ELF-1 (cell line): ENCODE results near the gene MRPL11.
"Not testable (repeated sequence)": the region's sequence is repeated elsewhere in the genome, so short reads cannot be mapped to it uniquely, and the experiment has no call there.

ENCODE experiments used
- DNase-seq: peaks from one replicate; pipeline ENCODE4 v3.0.0-alpha.2; 2016; ENCODE audit warnings: low read depth, low spot score

Gene MRPL11

GRCh38 chr11:66467034-66467659, 28.5 kb upstream of the MRPL11 start:
- peak; percentile 51 for DNase-seq

DNA sequence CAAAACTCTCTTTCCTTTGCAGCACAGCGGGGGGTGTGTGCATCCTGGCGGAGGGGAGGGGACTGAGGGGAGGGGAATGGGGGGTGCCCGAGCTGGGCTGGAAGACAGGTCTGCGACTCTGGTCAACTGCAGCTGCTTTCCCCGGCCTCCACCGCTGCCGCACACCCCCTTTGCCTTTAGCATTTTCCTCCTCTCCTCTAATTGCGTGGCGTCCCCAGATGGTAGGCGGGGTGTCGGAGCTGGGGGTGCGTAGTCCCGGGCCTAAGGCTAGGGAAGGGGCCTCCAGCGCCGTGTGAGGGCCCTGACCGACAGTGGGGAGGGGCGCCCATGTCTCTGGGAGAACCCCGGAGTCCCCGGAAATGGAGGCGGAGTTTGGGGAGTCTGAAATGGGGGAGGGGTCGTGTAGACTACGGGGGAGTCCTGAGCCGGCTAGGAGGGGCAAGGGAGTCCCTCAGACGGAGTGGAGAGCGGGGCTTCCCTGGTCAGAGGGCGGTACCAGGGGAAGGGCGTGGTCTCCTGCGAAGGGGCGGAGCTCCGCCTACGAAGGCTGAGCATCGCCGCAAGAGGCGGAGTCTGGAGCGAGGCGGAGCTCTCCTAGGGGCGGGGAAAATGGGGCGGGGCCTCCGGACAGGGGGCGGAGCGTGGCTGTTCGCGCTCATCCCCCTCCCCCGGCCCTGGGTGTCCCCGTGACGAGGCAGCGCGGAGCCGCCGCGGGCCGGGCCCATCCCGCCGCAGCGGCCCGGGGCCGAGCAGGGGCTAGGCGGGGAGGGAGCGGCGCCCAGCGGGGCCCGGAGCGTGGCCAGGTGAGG, 27.8 kb upstream of the MRPL11 start, which contains the start of gene PELI3:
TSS of gene PELI3 (plus strand) at position 681 of the 809 bp plus-strand sequence. CDS start 1,224 bp downstream, outside the sequence.
- DNase-seq: peak; percentile 91

DNA sequence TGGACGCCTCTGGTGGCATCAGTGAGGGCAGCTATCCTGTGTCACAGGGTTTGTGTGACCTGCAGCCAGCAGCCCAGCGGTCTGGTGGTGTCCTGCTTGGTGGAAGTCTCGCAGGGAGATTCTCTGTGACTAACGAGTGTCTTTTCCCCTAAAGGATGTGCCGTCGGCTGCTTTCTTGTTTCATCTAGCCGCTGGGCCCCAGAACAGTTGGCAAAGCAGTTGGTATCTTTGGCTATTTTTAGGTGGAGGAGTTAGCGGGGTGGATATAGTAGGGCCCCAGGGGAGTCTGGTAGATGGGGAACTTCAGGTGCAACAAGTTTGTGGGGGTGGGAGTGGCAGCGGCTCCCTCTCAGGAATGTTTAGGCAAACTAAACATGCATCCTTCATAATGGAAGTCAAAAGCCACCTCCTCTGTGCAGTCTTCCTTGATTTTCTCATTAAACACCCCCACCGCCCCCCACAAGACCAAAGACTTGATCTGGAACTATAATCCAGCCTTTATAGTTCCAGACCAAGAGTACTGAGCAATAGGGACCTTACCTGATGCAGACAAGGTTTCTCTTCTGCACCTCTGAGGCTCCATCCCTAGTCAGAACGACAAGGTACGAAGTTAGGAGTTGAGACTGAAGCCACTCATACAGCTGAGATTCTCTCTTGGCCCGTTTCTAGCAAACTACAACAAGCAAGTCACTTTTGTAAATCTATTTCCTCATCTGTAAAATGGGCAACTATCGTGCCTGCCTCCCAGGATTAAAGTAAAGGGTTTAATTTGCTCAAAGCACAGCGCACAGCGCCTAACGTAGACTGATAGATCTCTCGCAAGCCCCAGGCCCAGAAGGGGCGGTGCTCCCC, 27.0 kb upstream of the MRPL11 start:
- no peak for DNase-seq

- peak; percentile 38 for DNase-seq
These were observed 26.3 kb upstream of the MRPL11 start for GRCh38 chr11:66464916-66465315.

DNA sequence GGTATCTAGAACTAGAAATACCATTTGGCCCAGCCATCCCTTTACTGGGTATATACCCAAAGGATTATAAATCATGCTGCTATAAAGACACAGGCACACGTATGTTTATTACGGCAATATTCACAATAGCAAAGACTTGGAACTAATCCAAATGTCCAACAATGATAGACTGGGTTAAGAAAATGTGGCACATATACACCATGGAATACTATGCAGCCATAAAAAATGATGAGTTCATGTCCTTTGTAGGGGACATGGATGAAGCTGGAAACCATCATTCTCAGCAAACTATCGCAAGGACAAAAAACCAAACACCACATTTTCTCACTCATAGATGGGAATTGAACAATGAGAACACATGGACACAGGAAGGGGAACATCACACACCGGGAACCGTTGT, 25.5 kb upstream of the MRPL11 start:
- DNase-seq: not testable (repeated sequence)

GRCh38 chr11:66462911-66463310, 24.3 kb upstream of the MRPL11 start:
- DNase-seq: no peak

DNA sequence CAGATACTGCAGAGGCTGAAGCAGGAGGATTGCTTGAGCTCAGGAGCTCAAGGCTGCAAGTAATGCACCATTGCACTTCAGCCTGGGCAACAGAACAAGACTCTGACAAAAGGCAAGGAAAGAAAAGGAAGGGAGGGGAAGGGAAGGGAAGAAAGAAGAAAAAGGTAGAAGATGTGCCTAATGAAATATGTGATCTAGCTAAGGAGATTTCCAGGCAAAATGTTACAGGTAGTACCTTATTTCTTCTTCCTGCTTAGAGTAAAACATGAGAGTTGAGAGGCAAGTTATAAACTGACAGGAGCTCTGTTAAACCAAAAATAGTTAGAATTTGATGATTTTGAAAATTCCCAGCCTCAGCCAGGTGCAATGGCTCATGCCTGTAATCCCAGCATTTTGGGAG, 23.4 kb upstream of the MRPL11 start:
- no peak for DNase-seq

GRCh38 chr11:66459138-66459778, 20.6 kb upstream of the MRPL11 start:
- no peak for DNase-seq

DNA sequence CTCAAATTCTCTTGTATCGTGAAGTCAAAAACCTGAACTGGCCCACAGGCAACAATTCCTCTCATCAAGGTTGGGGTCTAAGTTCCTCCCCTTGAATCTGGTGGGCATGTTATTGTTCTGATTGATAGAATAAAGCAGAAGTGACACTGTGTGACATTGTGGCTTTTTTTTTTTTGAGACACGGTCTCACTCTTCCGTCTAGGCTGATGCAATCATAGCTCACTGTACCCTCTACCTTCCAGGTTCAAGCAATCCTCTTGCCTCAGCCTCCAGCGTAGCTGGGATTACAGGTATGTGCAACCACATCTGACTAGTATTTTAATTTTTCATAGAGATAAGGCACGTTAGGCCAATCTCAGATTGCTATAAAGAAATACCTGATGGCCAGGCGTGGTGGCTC, 19.2 kb upstream of the MRPL11 start:
- no peak for DNase-seq

- no peak for DNase-seq
These were observed 16.2 kb upstream of the MRPL11 start for GRCh38 chr11:66454828-66455227.

GRCh38 chr11:66454247-66454646, 15.6 kb upstream of the MRPL11 start:
- no peak for DNase-seq

DNA sequence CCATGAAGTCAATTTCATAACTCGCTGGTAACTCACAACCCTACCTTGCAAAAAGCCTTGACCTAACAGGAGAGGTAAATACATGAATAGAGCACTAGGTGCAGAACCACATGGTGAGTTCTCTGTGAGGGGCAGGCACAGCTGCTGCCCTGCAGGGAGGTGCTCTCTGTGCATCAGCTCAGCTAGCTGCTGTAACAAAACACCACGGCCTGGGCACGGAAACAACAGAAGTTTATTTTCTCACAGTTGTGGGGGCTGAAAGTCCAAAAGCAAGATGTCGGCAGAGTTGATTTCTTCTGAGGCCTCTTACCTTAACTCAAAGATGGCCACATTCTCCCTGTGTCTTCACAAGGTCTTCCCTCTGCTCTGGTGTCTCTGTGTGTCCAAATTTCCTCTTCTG, 13.0 kb upstream of the MRPL11 start:
- no peak for DNase-seq

GRCh38 chr11:66450560-66450959, 11.9 kb upstream of the MRPL11 start:
- DNase-seq: no peak

GRCh38 chr11:66448523-66448922, 9.9 kb upstream of the MRPL11 start:
- DNase-seq: no peak

- DNase-seq: no peak
These were observed 8.4 kb upstream of the MRPL11 start for GRCh38 chr11:66447012-66447411.

DNA sequence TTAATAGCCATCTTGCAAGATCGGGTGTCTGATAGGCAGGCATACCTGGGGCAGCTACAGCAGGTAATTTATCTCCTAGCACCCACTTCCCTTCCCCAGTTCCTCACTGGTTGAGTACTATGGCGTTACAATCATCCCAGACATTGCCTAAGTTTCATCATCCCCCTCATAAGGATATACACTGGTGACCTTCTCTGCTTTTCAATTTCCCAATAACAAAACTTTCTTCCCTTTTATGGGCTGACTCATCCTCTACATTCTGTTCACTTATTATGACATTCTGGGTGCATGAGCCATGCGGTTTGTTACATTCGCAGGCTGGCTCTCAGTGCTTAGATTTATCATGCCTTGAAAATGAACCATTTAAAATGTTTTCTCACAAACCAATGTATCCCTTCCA, 5.0 kb upstream of the MRPL11 start:
- no peak for DNase-seq

GRCh38 chr11:66440940-66441282, 2.3 kb upstream of the MRPL11 start:
- not testable (repeated sequence) for DNase-seq

- not testable (repeated sequence) for DNase-seq
These were observed 1.7 kb upstream of the MRPL11 start for GRCh38 chr11:66440101-66440939.

DNA sequence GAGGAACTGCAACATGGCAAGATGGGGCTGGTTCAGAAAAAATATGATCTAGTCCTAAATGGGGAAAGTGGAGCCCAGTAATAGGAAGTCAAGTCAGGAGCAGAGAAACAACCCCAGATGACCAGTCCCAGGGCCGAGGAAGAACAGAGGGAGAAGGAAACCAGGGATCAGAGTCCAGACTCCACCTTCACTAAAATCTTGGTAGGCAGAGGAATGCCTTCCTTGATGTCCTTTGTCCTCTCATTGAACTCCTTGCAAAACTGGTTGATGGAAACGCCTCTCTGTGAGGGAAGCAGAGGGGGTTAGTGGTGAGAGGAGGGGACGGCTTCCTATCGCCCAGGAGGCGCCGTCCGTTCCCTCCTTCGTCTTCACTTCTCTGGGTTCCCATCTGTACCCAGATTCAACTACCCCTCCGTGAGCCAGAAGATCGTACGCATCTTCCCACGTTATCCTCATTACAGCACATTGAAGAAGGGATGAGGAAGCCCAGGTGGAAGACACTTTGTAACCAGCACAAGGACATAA, 607 bp downstream of the MRPL11 start:
- DNase-seq: no peak

DNA sequence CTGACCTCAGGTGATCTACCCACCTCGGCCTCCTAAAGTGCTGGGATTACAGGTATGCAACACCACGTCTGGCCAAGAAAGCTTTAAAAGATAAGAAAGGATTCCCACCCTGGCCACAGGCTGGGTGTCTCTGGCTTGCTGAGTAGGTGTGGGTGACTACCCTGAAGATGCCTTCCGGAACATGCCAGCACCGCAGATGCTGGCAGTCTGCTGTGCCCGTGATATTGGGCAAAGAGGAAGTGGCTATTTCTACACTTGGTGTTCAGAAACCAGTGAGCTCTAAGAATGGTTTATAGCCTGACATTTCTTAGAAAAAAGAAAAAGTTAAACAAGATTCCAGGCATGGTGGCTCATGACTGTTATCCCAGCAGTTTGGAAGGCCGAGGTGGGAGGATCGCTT, 6.1 kb downstream of the MRPL11 start:
- no peak for DNase-seq

GRCh38 chr11:66431871-66432329, 6.7 kb downstream of the MRPL11 start:
- DNase-seq: not testable (repeated sequence)
